Prostate gland (tissue), 2 donors: ENCODE results near the gene THEMIS2. TPM values are rescaled to one million over a fixed set of nuclear protein-coding genes. Genes with fewer than 3 reads are reported as not detected.

Experiments
- DNase-seq: peaks from one replicate; pipeline ENCODE4 v3.0.0-alpha.2; 2019; ENCODE audit warnings: low spot score
- H3K27ac ChIP-seq, 2 donors: fragments of 200-600 bp; sonication (generic); 2 replicates each; pipeline ENCODE4 v1.5.1; 2017 to 2019
- H3K27me3 ChIP-seq: fragments of 200-600 bp; sonication (generic); replicated peaks from 2 replicates; pipeline ENCODE4 v1.5.1; 2019; ENCODE audit not compliant: insufficient read depth
- H3K36me3 ChIP-seq, 2 donors: fragments of 200-600 bp; sonication (generic); 1 replicate in 1 of 2; 2 replicates in 1 of 2; pipeline versions ENCODE4 v1.5.1 to v1.8.1; 2017 to 2019
- H3K4me1 ChIP-seq: fragments of 200-600 bp; sonication (generic); replicated peaks from 2 replicates; pipeline ENCODE4 v1.5.1; 2019
- H3K4me3 ChIP-seq, 2 donors: fragments of 200-600 bp; sonication (generic); 2 replicates each; pipeline ENCODE4 v1.5.1; 2017 to 2019
- H3K9me3 ChIP-seq: fragments of 200-600 bp; sonication (generic); 2 replicates; pipeline ENCODE4 v1.5.1; 2017
- POLR2A ChIP-seq: fragments of 450-650 bp; IDR thresholded peaks from one replicate; pipeline ENCODE4 v1.6.1; 2016; ENCODE audit warnings: antibody characterized with exemption, mild to moderate bottlenecking
- POLR2AphosphoS5 ChIP-seq: sonication (generic); formaldehyde crosslinking; IDR thresholded peaks from one replicate; pipeline ENCODE4 v1.6.1; 2017; ENCODE audit warnings: antibody characterized with exemption
- WGBS: methylation state at CpG from one replicate; pipeline ENCODE4 v1.1.5; 2018; 5-methylcytosine and 5-hydroxymethylcytosine counted together
- intact Hi-C: fragments of 100-400 bp; cut with DNase I; formaldehyde crosslinking; loops from one replicate; pipeline ENCODE4 v1.14.2; 2022
- small RNA-seq, 2 donors: library from RNA; depleted of rRNA; stranded (forward); fragments of <200 nt; gene quantifications; one replicate each; pipeline ENCODE3, GENCODE V24; 2016
- total RNA-seq, 2 donors: library from RNA; depleted of rRNA; stranded (reverse); fragments of >200 nt; gene quantifications; one replicate each; pipeline ENCODE4 v1.1.0, GENCODE V29; 2016
- TF ChIP-seq, protein P1 (sequence below), 4 experiments: fragments of 200-600 bp in 2 of 4; fragments of 450-650 bp in 2 of 4; sonication (generic) in 2 of 4; IDR thresholded peaks; 1 replicate in 3 of 4; 2 replicates in 1 of 4; pipeline ENCODE4 v1.5.1; 2016 to 2019; ENCODE audit warnings: antibody characterized with exemption in 4 of 4, mild to moderate bottlenecking in 2 of 4, moderate library complexity in 2 of 4

Gene THEMIS2
- total RNA-seq, 2 donors from 2014 or later, result 3.6 to 140 TPM

DNA sequence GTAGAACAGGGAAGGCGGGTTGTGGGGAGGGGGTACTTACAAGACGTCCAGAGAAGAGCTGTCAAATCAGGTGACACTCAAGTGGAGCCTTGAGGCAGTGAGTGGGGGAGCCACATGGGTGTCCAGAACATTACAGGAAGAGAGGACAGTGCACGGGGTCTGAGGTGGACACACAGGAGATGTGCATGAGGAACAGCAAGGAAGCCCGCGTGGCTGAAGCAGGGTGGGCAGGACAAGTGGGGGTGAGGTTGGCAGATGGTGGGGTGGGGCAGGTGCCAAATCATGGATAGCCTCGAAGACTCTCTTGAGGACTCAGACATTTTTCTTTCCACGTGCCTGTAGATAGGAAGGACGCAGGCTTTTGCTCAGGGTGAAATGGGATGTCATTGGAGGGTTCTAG is 63.4 kb downstream of the THEMIS2 start:
- intact Hi-C loops, result no loop called here
- Histone ChIP-seq H3K27ac (no peak overlapping the region), H3K9me3 (no peaks in the 10 kb centered on the region), H3K27me3 (no peaks in the 10 kb centered on the region), H3K36me3 (no peaks in the 10 kb centered on the region), H3K4me3 (no peak overlapping the region), H3K4me1 (no peaks in the 10 kb centered on the region)
- DNase-seq, result no peak
- 45% methylated on average over 8 of the region's 8 CpGs for WGBS
- no peak for TF ChIP-seq POLR2AphosphoS5
- TF ChIP-seq POLR2A, result no peak
- TF ChIP-seq, protein P1, sequence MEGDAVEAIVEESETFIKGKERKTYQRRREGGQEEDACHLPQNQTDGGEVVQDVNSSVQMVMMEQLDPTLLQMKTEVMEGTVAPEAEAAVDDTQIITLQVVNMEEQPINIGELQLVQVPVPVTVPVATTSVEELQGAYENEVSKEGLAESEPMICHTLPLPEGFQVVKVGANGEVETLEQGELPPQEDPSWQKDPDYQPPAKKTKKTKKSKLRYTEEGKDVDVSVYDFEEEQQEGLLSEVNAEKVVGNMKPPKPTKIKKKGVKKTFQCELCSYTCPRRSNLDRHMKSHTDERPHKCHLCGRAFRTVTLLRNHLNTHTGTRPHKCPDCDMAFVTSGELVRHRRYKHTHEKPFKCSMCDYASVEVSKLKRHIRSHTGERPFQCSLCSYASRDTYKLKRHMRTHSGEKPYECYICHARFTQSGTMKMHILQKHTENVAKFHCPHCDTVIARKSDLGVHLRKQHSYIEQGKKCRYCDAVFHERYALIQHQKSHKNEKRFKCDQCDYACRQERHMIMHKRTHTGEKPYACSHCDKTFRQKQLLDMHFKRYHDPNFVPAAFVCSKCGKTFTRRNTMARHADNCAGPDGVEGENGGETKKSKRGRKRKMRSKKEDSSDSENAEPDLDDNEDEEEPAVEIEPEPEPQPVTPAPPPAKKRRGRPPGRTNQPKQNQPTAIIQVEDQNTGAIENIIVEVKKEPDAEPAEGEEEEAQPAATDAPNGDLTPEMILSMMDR (IDR thresholded peaks at IDR 0.05), result no peak

Small RNAs within 50 kb of the gene (small RNA-seq; reads per million reads assigned to genes)
- gene RNU6-1245P (0 reads per million in 2 donors), gene SCARNA1 (7.0 to 15.8 reads per million in 2 donors)

Other genes starting within 250 kb of the THEMIS2 start
- 10 to 100 TPM in 1 of 2 donors, 1 to 10 TPM in 1; 4.0 to 10.8 TPM for gene FGR, start 237.4 kb upstream of the THEMIS2 start, total RNA-seq
- 100 to 1,000 TPM in 1 of 2 donors, 10 to 100 TPM in 1; 40.4 to 274 TPM for gene IFI6, start 200.4 kb upstream of the THEMIS2 start, total RNA-seq
- gene FAM76A, start 146.6 kb upstream of the THEMIS2 start, total RNA-seq, result 10 to 100 TPM in 1 of 2 donors, 1 to 10 TPM in 1; 7.8 to 18.5 TPM
- 10 to 100 TPM; 53.1 to 64.9 TPM for gene STX12, start 99.3 kb upstream of the THEMIS2 start, total RNA-seq
- 10 to 100 TPM; 37.8 to 64.5 TPM for gene PPP1R8, start 41.8 kb upstream of the THEMIS2 start, total RNA-seq
- 10 to 100 TPM; 52.6 to 60.6 TPM for gene RPA2, start 42.0 kb downstream of the THEMIS2 start, total RNA-seq
- 1 to 10 TPM; 2.0 to 7.7 TPM for gene SMPDL3B, start 62.5 kb downstream of the THEMIS2 start, total RNA-seq
- 10 to 100 TPM in 1 of 2 donors, 1 to 10 TPM in 1; 9.5 to 15.2 TPM for gene XKR8, start 87.4 kb downstream of the THEMIS2 start, total RNA-seq
- gene EYA3, start 216.1 kb downstream of the THEMIS2 start, total RNA-seq, result 10 to 100 TPM; 16.7 to 19.4 TPM